DOHH2 (cell line): ENCODE measurements around the gene TRAPPC1.

ENCODE experiments used
- H3F3A ChIP-seq: fragments of 200-600 bp; sonication (generic), shearing (Covaris generic); 2 replicates; pipeline ENCODE4 v1.6.0; 2016; ENCODE audit warnings: antibody characterized with exemption, mild to moderate bottlenecking; ENCODE audit not compliant: control insufficient read depth, insufficient read depth
- H3K27ac ChIP-seq: fragments of 200-600 bp; sonication (generic); 2 replicates; pipeline ENCODE4 v1.5.1; 2014; ENCODE audit warnings: low read depth, mild to moderate bottlenecking, low read length, moderate library complexity
- H3K27me3 ChIP-seq: fragments of 200-600 bp; sonication (generic); 2 replicates; pipeline ENCODE4 v1.6.1; 2014; ENCODE audit warnings: mild to moderate bottlenecking, low read length, mixed read lengths; ENCODE audit not compliant: control insufficient read depth
- H3K36me3 ChIP-seq: fragments of 200-600 bp; sonication (generic); 2 replicates; pipeline ENCODE4 v1.6.1; 2014; ENCODE audit warnings: mild to moderate bottlenecking, low read length, moderate library complexity, mixed read lengths; ENCODE audit not compliant: control insufficient read depth
- H3K4me1 ChIP-seq: fragments of 200-600 bp; sonication (generic); 2 replicates; pipeline ENCODE4 v1.6.1; 2014; ENCODE audit warnings: mild to moderate bottlenecking, low read length, mixed read lengths; ENCODE audit not compliant: control insufficient read depth
- H3K4me2 ChIP-seq: fragments of 200-600 bp; sonication (generic); 2 replicates; pipeline ENCODE4 v1.6.0; 2014; ENCODE audit warnings: mild to moderate bottlenecking, low read length, moderate library complexity
- H3K4me3 ChIP-seq: fragments of 200-600 bp; sonication (generic); 2 replicates; pipeline ENCODE4 v1.5.1; 2014; ENCODE audit warnings: mild to moderate bottlenecking, low read length, mixed read lengths
- H3K79me2 ChIP-seq: fragments of 200-600 bp; sonication (generic); 2 replicates; pipeline ENCODE4 v1.6.1; 2014; ENCODE audit warnings: mild to moderate bottlenecking, low read length, mixed read lengths; ENCODE audit not compliant: control insufficient read depth
- H3K9me2 ChIP-seq: fragments of 200-600 bp; sonication (generic); replicated peaks from 2 replicates; pipeline ENCODE4 v1.6.1; 2014; ENCODE audit warnings: mild to moderate bottlenecking, low read length, mixed read lengths; ENCODE audit not compliant: control insufficient read depth
- H3K9me3 ChIP-seq: fragments of 200-600 bp; sonication (generic); 2 replicates; pipeline ENCODE4 v1.6.1; 2014; ENCODE audit warnings: antibody characterized with exemption, low read length, mixed read lengths; ENCODE audit not compliant: control insufficient read depth, insufficient read depth
- H4K20me1 ChIP-seq: fragments of 200-600 bp; sonication (generic); 2 replicates; pipeline ENCODE4 v1.6.0; 2014; ENCODE audit warnings: low read depth, mild to moderate bottlenecking, antibody characterized with exemption, low read length, moderate library complexity; ENCODE audit not compliant: control insufficient read depth, insufficient read depth
- CTCF ChIP-seq: fragments of 200-600 bp; sonication (generic); IDR thresholded peaks from one replicate; pipeline ENCODE4 v1.5.1; 2014; ENCODE audit warnings: antibody characterized with exemption, mild to moderate bottlenecking, low read depth, low read length; ENCODE audit not compliant: poor library complexity, severe bottlenecking
- EZH2phosphoT487 ChIP-seq: fragments of 200-600 bp; sonication (generic); IDR thresholded peaks from 2 replicates; pipeline ENCODE4 v1.6.1; 2017; ENCODE audit warnings: borderline replicate concordance, mild to moderate bottlenecking, antibody characterized with exemption, low read length, moderate library complexity, mixed read lengths

TRAPPC1 gene

GRCh38 chr17:7915611-7916384, 15.9 kb downstream of the TRAPPC1 start, which contains the start of gene RNF227:
RNF227 (minus strand) TSS chr17:7916289; CDS start chr17:7916195, 94 bp downstream.
- no peaks in the 10 kb centered on the region for H3K9me3 ChIP-seq
- H3K27ac ChIP-seq, result peak within 1 kb of the TSS; percentile 54
- no peaks in the 10 kb centered on the region for H4K20me1 ChIP-seq
- H3K79me2 ChIP-seq, result no peaks in the 10 kb centered on the region
- peaks cover 27% of the 10 kb centered on the region for H3K36me3 ChIP-seq
- H3K4me2 ChIP-seq, result peak within 1 kb of the TSS; percentile 89
- TF ChIP-seq CTCF (no peak), EZH2phosphoT487 (no peak)
- peak within 1 kb of the TSS; percentile 81 for H3K4me3 ChIP-seq
- H3K4me1 ChIP-seq, result peaks cover 37% of the 10 kb centered on the region
- H3F3A ChIP-seq, result peaks cover 17% of the 10 kb centered on the region
- no peaks in the 10 kb centered on the region for H3K27me3 ChIP-seq
- no peaks in the 10 kb centered on the region for H3K9me2 ChIP-seq

- no peaks in the 10 kb centered on the region for H3K9me3 ChIP-seq
- H3K27me3 ChIP-seq, result no peaks in the 10 kb centered on the region
- H4K20me1 ChIP-seq, result no peaks in the 10 kb centered on the region
- peaks cover 17% of the 10 kb centered on the region for H3F3A ChIP-seq
- peaks cover 33% of the 10 kb centered on the region for H3K36me3 ChIP-seq
- H3K4me2 ChIP-seq, result peak overlapping the region; percentile 89
- no peaks in the 10 kb centered on the region for H3K9me2 ChIP-seq
- H3K27ac ChIP-seq, result peak overlapping the region; percentile 54
- peaks cover 37% of the 10 kb centered on the region for H3K4me1 ChIP-seq
- TF ChIP-seq EZH2phosphoT487, result no peak
- no peak for TF ChIP-seq CTCF
- H3K4me3 ChIP-seq, result peak overlapping the region; percentile 81
- H3K79me2 ChIP-seq, result no peaks in the 10 kb centered on the region
These were observed 16.6 kb downstream of the TRAPPC1 start for GRCh38 chr17:7915179-7915610.

GRCh38 chr17:7912927-7913524, 18.7 kb downstream of the TRAPPC1 start:
- no peaks in the 10 kb centered on the region for H4K20me1 ChIP-seq
- peaks cover 37% of the 10 kb centered on the region for H3K4me1 ChIP-seq
- no peaks in the 10 kb centered on the region for H3K79me2 ChIP-seq
- no peak overlapping the region for H3K4me2 ChIP-seq
- no peaks in the 10 kb centered on the region for H3K9me3 ChIP-seq
- no peaks in the 10 kb centered on the region for H3K9me2 ChIP-seq
- H3K4me3 ChIP-seq, result no peak overlapping the region
- H3K27me3 ChIP-seq, result no peaks in the 10 kb centered on the region
- peaks cover 55% of the 10 kb centered on the region for H3K36me3 ChIP-seq
- H3F3A ChIP-seq, result peaks cover 17% of the 10 kb centered on the region
- no peak for TF ChIP-seq EZH2phosphoT487
- TF ChIP-seq CTCF, result peak; percentile 73
- peak overlapping the region; percentile 32 for H3K27ac ChIP-seq
